Fibroblast of villous mesenchyme (primary cell): ENCODE data around the gene NDST3. TPM values are rescaled to one million over a fixed set of nuclear protein-coding genes. Genes with fewer than 3 reads are reported as not detected.

Source experiments
- DNase-seq: peaks from one replicate; pipeline ENCODE4 v3.0.0-alpha.2; 2010; ENCODE audit warnings: low read depth
- H3K4me3 ChIP-seq: 2 replicates; pipeline ENCODE4 v1.5.1; 2011; ENCODE audit warnings: low read depth, mild to moderate bottlenecking, low read length
- total RNA-seq: library from RNA; depleted of rRNA; stranded (reverse); fragments of >200 nt; gene quantifications from 2 replicates; pipeline ENCODE4 v1.2.3, GENCODE V29; 2012
- TF ChIP-seq, protein P1 (sequence below): IDR thresholded peaks from 2 replicates; pipeline ENCODE4 v1.5.1; 2012; ENCODE audit warnings: low read depth, mild to moderate bottlenecking, low read length; ENCODE audit not compliant: insufficient read depth

Gene NDST3
- total RNA-seq, result under 0.01 and 0.32 TPM in 2 replicates

DNA sequence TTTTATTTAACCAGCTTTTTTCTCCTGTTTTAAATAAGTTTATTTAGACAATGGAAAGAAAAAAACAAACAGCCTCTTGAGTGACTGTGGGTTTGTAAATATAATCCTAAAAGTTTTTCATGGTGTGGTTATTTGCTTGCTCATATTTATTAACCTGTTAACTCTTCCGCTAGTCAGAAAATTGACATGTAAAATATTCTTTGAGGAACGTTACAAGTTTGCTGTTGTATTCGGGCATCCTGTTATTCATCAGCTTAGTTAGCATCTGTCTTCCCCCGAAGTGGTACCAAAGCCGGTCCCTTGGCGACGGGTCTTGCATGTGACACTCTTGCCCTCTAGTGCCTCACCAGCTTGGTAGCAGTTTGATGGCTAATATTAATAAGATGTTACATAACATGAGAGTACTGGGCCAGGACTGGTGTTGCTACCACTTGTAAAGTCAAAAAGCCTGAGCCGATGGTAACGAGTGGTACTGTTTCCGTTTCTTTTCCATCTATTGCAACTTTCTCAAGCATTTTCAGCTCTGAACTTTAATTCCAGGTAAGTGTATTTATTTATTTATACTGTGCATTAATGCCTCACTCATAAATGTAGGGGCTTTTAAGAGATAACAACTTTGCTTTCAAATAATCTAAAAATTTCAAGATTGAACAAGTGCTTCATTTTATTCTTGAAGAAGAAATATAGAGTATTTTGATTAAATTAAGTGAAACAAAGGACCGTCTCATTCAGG lies at the start of gene NDST3:
NDST3 (plus strand) TSS at position 434 of the 733 bp plus-strand sequence. CDS start 19,425 bp downstream, outside the sequence.
- TF ChIP-seq, protein P1, sequence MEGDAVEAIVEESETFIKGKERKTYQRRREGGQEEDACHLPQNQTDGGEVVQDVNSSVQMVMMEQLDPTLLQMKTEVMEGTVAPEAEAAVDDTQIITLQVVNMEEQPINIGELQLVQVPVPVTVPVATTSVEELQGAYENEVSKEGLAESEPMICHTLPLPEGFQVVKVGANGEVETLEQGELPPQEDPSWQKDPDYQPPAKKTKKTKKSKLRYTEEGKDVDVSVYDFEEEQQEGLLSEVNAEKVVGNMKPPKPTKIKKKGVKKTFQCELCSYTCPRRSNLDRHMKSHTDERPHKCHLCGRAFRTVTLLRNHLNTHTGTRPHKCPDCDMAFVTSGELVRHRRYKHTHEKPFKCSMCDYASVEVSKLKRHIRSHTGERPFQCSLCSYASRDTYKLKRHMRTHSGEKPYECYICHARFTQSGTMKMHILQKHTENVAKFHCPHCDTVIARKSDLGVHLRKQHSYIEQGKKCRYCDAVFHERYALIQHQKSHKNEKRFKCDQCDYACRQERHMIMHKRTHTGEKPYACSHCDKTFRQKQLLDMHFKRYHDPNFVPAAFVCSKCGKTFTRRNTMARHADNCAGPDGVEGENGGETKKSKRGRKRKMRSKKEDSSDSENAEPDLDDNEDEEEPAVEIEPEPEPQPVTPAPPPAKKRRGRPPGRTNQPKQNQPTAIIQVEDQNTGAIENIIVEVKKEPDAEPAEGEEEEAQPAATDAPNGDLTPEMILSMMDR, result peak; percentile 28
- peak; percentile 24 for DNase-seq
- H3K4me3 ChIP-seq, result peak within 1 kb of the TSS; percentile 57

DNA sequence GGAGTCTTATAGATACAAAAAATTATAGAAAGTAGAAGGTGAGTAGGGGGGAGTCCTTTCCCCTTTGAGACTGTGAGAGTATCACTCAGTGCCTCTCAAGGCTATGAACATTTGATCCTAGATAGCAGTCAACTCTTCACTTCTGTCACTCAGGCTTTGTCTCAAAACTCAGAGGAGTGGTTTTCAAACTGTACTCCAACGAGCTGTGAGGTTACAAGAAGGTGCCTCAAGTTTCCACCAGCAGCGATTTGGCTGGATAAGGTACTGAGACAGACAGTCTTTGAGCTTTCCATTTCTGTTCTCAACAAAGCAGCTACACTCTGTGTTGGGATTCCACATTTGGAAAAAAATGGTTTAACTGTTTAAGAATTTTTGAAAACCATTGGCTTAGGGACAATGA lies 48.0 kb upstream of the NDST3 start:
- TF ChIP-seq, protein P1, result no peak
- DNase-seq, result no peak
- H3K4me3 ChIP-seq, result no peak overlapping the region

DNA sequence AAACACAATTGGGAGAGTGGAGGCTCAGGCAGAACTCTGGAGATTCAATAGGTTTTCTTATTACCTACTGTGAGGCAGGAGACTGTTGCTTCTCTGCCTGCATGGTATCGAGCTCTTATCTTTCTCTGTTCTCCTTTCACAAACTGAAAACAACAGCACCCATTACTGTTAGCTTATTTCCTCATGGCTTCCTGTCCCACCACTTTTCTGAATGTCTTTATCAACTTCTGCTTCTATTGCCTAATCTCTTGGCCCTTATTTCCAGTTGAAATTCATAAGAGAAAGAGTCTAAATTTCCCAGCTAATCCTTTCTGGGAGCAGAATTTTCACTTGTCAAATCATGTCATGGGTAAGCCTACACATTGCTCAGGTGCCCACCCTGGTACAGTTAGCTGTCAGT lies 46.8 kb upstream of the NDST3 start:
- no peak for DNase-seq
- no peak overlapping the region for H3K4me3 ChIP-seq
- TF ChIP-seq, protein P1, result no peak

DNA sequence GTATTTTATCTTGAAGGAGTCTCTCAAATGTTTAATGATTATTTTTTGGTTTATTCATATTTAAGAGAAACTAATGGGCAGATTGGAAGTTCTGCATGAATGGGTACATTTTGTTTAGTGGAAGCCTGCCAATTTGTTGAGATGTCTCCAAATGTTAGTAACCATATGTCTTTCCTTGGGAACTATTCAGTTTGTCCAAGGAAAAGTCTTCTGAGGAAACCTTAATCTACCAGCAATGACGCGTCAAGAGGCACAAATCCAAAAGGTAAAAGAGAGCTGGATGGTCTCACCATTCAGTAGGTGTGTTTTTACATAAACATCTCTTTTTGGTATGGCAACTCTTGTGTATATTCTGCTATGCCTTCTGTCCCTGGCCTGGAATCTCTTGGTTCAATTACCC lies 37.4 kb upstream of the NDST3 start:
- TF ChIP-seq, protein P1, result no peak
- no peak for DNase-seq

DNA sequence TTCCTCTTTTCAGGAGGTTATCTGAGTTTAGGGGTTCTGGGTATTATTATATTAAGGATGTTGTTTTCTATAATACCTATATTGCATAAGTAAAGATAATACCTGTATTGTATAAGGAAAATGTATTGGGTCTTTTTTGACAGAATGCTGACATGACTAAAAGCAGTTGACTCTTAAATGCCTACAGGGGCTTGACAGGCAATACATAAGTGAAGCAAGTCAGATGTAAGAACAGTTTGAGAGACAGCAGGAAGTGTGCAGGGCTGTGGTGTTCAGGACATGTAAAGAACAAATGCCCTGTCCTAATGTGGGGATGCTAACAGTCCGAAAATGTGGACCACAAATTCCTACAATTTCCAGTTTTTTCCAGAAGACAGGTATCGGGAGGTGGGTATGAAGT lies 30.2 kb upstream of the NDST3 start:
- no peak for DNase-seq
- TF ChIP-seq, protein P1, result no peak
- H3K4me3 ChIP-seq, result no peak overlapping the region

More for the DNA sequence above, 37.4 kb upstream of the NDST3 start:
- H3K4me3 ChIP-seq, result no peak overlapping the region

DNA sequence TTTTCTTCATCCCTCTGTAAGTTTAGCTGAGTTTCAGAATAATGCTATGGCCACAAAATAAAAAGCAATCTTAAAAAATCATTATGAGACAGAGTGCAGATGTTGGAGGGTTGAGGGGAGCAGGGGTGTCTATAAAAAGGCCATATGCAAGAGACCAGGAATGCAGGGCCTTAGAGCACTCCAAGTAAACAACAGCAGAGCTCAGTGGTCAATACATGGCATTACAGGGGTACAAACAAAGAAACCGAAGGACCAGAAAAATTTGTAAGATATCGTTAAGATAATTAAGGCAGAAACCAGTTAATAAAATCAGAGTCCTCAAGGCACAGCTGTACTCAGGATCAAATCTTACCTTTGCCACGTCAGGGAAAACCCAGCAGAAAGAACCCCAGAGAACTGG lies 28.4 kb upstream of the NDST3 start:
- no peak overlapping the region for H3K4me3 ChIP-seq
- DNase-seq, result no peak
- TF ChIP-seq, protein P1, result no peak

DNA sequence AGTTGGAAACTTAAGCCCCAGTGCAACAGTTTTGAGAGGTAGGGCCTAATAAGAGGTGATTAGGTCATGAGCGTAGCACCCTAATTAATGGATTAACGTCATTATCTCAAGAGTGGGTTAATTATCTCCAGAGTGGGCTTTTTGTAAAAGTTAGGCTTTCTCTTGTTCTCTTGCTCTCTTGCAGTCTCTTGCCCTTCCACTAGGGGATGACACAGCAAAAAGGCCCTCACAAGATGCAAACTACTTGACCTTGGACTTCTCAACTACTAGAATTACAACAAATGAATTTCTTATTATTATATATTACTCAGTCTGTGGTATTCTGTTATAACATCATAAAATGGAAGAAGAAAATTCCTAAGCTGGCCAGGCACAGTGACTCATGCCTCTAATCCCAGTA lies 22.1 kb upstream of the NDST3 start:
- no peak for DNase-seq
- TF ChIP-seq, protein P1, result no peak
- no peak overlapping the region for H3K4me3 ChIP-seq
